IMR-90 (cell line): Measurements from ENCODE around the gene RBM34. TPM values are rescaled to one million over a fixed set of nuclear protein-coding genes. Genes with fewer than 3 reads are reported as not detected.
"Not testable (repeated sequence)": the region's sequence is repeated elsewhere in the genome, so short reads cannot be mapped to it uniquely, and the experiment has no call there.

Experiments
- ATAC-seq: fragments of 200-7000 bp; cut with Tn5 transposase; 2 replicates; pipeline ENCODE4 v1.9.1; 2020; ENCODE audit warnings: low read depth, mild to moderate bottlenecking, moderate library complexity
- BruUV-seq: library from RNA; stranded (reverse); fragments of 400-500 nt; replicated peaks from 2 replicates; lab custom pipeline; 2021; lab: Mats Ljungman, UMichigan
- CTCF ChIA-PET: fragments of 300-600 bp; formaldehyde crosslinking; extraction: SDS; loops from one replicate; lab custom pipeline; 2021; ENCODE audit warnings: antibody characterized with exemption; lab: Yijun Ruan, JAX
- POLR2A ChIA-PET: fragments of 300-600 bp; sonication (Branson Sonifier 250); formaldehyde crosslinking; loops from one replicate; lab custom pipeline; 2022; ENCODE audit warnings: antibody characterized with exemption; ENCODE audit not compliant: unreplicated experiment; lab: Charles Lee
- DNase-seq: peaks from one replicate; pipeline ENCODE4 v3.0.0; 2013
- H2AFZ ChIP-seq: replicated peaks from 2 replicates; pipeline ENCODE3; 2013; ENCODE audit warnings: low read length, mild to moderate bottlenecking; ENCODE audit not compliant: poor library complexity
- H2AK5ac ChIP-seq: 2 replicates; pipeline ENCODE4 v1.6.1; 2013; ENCODE audit warnings: low read depth, low read length, inconsistent platforms
- H2AK9ac ChIP-seq: replicated peaks from 2 replicates; pipeline ENCODE3; 2013; ENCODE audit warnings: mild to moderate bottlenecking, low read depth, low read length, moderate library complexity; ENCODE audit not compliant: poor library complexity
- H2BK120ac ChIP-seq: 2 replicates; pipeline ENCODE4 v1.6.1; 2013; ENCODE audit warnings: low read depth, low read length, inconsistent platforms
- H2BK15ac ChIP-seq: 3 replicates; pipeline ENCODE4 v1.6.1; 2013; ENCODE audit warnings: low read depth, low read length, inconsistent platforms
- H2BK20ac ChIP-seq: 2 replicates; pipeline ENCODE4 v1.6.1; 2013; ENCODE audit warnings: low read depth, mild to moderate bottlenecking, inconsistent platforms, low read length, moderate library complexity
- H2BK5ac ChIP-seq: 2 replicates; pipeline ENCODE4 v1.6.1; 2013; ENCODE audit warnings: mild to moderate bottlenecking, low read depth, low read length, inconsistent platforms; ENCODE audit not compliant: poor library complexity, severe bottlenecking
- H3K14ac ChIP-seq: replicated peaks from 2 replicates; pipeline ENCODE4 v1.6.1; 2013; ENCODE audit warnings: low read depth, low read length, inconsistent platforms
- H3K18ac ChIP-seq: 2 replicates; pipeline ENCODE4 v1.6.1; 2013; ENCODE audit warnings: low read depth, low read length, control low read depth
- H3K23ac ChIP-seq: 2 replicates; pipeline ENCODE4 v1.6.1; 2013; ENCODE audit warnings: low read depth, low read length, inconsistent platforms
- H3K27ac ChIP-seq: 2 replicates; pipeline ENCODE4 v1.5.1; 2013; ENCODE audit warnings: mild to moderate bottlenecking, control low read depth, low read length; ENCODE audit not compliant: insufficient read depth
- H3K27me3 ChIP-seq: 2 replicates; pipeline ENCODE4 v1.6.1; 2013; ENCODE audit warnings: low read length; ENCODE audit not compliant: control insufficient read depth, insufficient read depth
- H3K36me3 ChIP-seq: 2 replicates; pipeline ENCODE4 v1.6.1; 2013; ENCODE audit warnings: low read length, mixed read lengths; ENCODE audit not compliant: control insufficient read depth, insufficient read depth
- H3K4ac ChIP-seq: 2 replicates; pipeline ENCODE4 v1.6.1; 2013; ENCODE audit warnings: low read depth, low read length, inconsistent platforms
- H3K4me1 ChIP-seq: 2 replicates; pipeline ENCODE4 v1.6.1; 2013; ENCODE audit warnings: low read length, mixed read lengths; ENCODE audit not compliant: control insufficient read depth, insufficient read depth
- H3K4me2 ChIP-seq: 2 replicates; pipeline ENCODE4 v1.6.1; 2013; ENCODE audit warnings: low read depth, mild to moderate bottlenecking, control low read depth, low read length, moderate library complexity
- H3K4me3 ChIP-seq: 2 replicates; pipeline ENCODE4 v1.5.1; 2013; ENCODE audit warnings: low read depth, mild to moderate bottlenecking, control low read depth, low read length, moderate library complexity; ENCODE audit not compliant: insufficient read depth
- H3K56ac ChIP-seq: 2 replicates; pipeline ENCODE4 v1.6.1; 2013; ENCODE audit warnings: low read length, inconsistent platforms; ENCODE audit not compliant: insufficient read depth; ENCODE audit errors: extremely low read depth
- H3K79me1 ChIP-seq, 2 experiments: 2 replicates each; pipeline ENCODE4 v1.6.1; 2013; ENCODE audit warnings: low read length in 2 of 2, inconsistent platforms in 1 of 2, low read depth in 1 of 2
- H3K9ac ChIP-seq: 2 replicates; pipeline ENCODE4 v1.6.1; 2013; ENCODE audit warnings: low read depth, low read length, control low read depth
- H3K9me1 ChIP-seq: 2 replicates; pipeline ENCODE4 v1.6.1; 2013; ENCODE audit warnings: low read length, inconsistent platforms; ENCODE audit not compliant: insufficient read depth
- H3K9me3 ChIP-seq: 2 replicates; pipeline ENCODE4 v1.6.1; 2013; ENCODE audit warnings: low read length; ENCODE audit not compliant: control insufficient read depth, insufficient read depth
- H4K20me1 ChIP-seq: 2 replicates; pipeline ENCODE4 v1.6.1; 2013; ENCODE audit warnings: low read length, inconsistent platforms; ENCODE audit not compliant: insufficient read depth
- H4K5ac ChIP-seq: 2 replicates; pipeline ENCODE4 v1.6.1; 2013; ENCODE audit warnings: mild to moderate bottlenecking, low read depth, low read length, control low read depth
- H4K8ac ChIP-seq, 2 experiments: 2 replicates each; pipeline ENCODE4 v1.6.1; 2013; ENCODE audit warnings: low read depth in 2 of 2, low read length in 2 of 2, control low read depth in 1 of 2, inconsistent platforms in 1 of 2
- H4K91ac ChIP-seq: 2 replicates; pipeline ENCODE4 v1.6.1; 2013; ENCODE audit warnings: low read depth, low read length, inconsistent platforms; ENCODE audit not compliant: insufficient read depth
- WGBS, 2 experiments: methylation state at CpG; one replicate each; pipeline versions ENCODE4 v1.1.5 to v1.1.7; 2013; ENCODE audit warnings: missing lambda C conversion rate in 2 of 2; ENCODE audit not compliant: insufficient read length in 1 of 2; ENCODE audit errors: extremely low coverage in 2 of 2; 5-methylcytosine and 5-hydroxymethylcytosine counted together
- dilution Hi-C: fragments of 300-500 bp; cut with HindIII; formaldehyde crosslinking; loops from one replicate; pipeline ENCODE4 v1.14.3; 2018; ENCODE audit warnings: low sequenced_read_pairs; ENCODE audit not compliant: unreplicated experiment
- in situ Hi-C: fragments of 300-500 bp; cut with MboI; formaldehyde crosslinking; loops from 3 replicates; pipeline ENCODE4 v1.14.3; 2019; ENCODE audit warnings: low sequenced_read_pairs, inconsistent platforms, mixed read lengths
- intact Hi-C: fragments of 100-400 bp; cut with micrococcal nuclease; formaldehyde crosslinking; loops from 2 replicates; pipeline ENCODE4 v1.10.0; 2022
- microRNA-seq, 2 experiments: library from miRNA; stranded (forward) in 1 of 2; unstranded in 1 of 2; fragments of 10-50 nt in 1 of 2; fragments of <30 nt in 1 of 2; gene quantifications in 1 of 2; microRNA quantifications in 1 of 2; one replicate each; pipeline versions ENCODE3 to v1.1.0; 2013 to 2020; ENCODE audit not compliant: insufficient read depth in 1 of 2, insufficient read length in 1 of 2, unreplicated experiment in 1 of 2
- polyA plus RNA-seq, 3 experiments: library from polyadenylated mRNA; depleted of rRNA; stranded (reverse); fragments of >200 nt; gene quantifications; 2 replicates each; pipeline ENCODE4 v1.2.3, GENCODE V29; 2012; ENCODE audit warnings: low replicate concordance in 1 of 3
- small RNA-seq, 5 experiments: library from RNA; depleted of rRNA; stranded (forward); fragments of <200 nt; gene quantifications; one replicate each; pipeline ENCODE3, GENCODE V24; 2012
- total RNA-seq: library from RNA; depleted of rRNA; stranded (reverse); fragments of >200 nt; gene quantifications from 2 replicates; pipeline ENCODE4 v1.2.3, GENCODE V29; 2012; rRNA removed

The RBM34 gene
- total and polyA plus RNA-seq, 2 of the 4 experiments (the other 2 are of a cell fraction): 28.7 to 34.0 TPM

DNA sequence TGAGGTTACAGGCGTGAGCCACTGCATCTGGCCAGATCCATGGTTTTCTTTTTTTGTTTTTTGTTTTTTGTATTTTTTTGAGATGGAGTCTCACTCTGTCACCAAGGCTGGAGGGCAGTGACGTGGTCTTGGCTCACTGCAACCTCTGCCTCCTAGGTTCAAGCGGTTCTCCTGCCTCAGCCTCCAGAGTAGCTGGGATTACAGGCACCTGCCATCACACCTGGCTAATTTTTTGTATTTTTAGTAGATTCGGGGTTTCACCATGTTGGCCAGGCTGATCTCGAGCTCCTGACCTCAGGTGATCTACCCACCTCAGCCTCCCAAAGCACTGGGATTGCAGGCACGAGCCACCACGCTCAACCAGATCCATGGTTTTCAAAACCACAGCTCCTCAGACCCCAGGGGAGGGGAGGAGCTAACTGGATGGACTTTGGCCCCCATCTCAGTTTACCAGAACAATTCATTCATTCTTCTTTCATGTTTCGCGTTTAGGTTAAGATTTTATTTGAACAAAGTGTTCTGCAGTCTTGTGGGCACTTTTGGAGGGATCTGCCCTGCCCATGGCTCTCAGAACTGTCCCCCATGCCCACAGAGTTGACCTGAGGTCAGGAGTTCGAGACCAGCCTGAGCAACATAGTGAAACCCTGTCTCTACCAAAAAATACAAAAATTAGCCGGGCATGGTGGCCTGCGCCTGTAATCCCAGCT is 75.5 kb downstream of the RBM34 start:
- intact Hi-C loops, H3K4me2 ChIP-seq, H3K14ac ChIP-seq, H3K4me1 ChIP-seq, H3K27me3 ChIP-seq, H3K23ac ChIP-seq, POLR2A ChIA-PET, H2AK9ac ChIP-seq, BruUV-seq, ATAC-seq, H4K8ac ChIP-seq, H2AFZ ChIP-seq, H2BK5ac ChIP-seq, H4K91ac ChIP-seq, H3K56ac ChIP-seq, H2BK20ac ChIP-seq, H3K9ac ChIP-seq, H2BK15ac ChIP-seq, DNase-seq, H3K9me1 ChIP-seq, CTCF ChIA-PET, H3K18ac ChIP-seq, H3K79me1 ChIP-seq, H3K27ac ChIP-seq, H3K4me3 ChIP-seq, H3K9me3 ChIP-seq, H4K20me1 ChIP-seq, H4K5ac ChIP-seq, H3K36me3 ChIP-seq, dilution Hi-C loops: not testable (repeated sequence)
- Histone ChIP-seq H3K4ac (peak overlapping the region; percentile 22; the same call in 1 of the 2 replicates), H2BK120ac (peak overlapping the region; percentile 32; the same call in 1 of the 2 replicates), H2AK5ac (peak overlapping the region; percentile 14; the same call in 1 of the 2 replicates)
- in situ Hi-C loops: loop anchor here (25.0 kb wide), 1 partner anchor 223 kb away; no protein-coding TSS in a partner anchor
- 57% methylated on average over 1 of the region's 12 CpGs; no CpG with 5 or more reads in 1 of the 2 experiments for WGBS, 2 experiments

Small RNA genes within 50 kb of the gene (microRNA-seq; reads per million reads assigned to microRNA genes)
- gene AL732292.1 (ENCODE audit: insufficient read depth, insufficient read length) (not detected), gene MIR4753 (ENCODE audit: insufficient read depth in 1 of 2, insufficient read length in 1 of 2, unreplicated experiment in 1 of 2) (1.1 to 2.1 reads per million in 2 experiments), gene SNORA14B (ENCODE audit: insufficient read depth, insufficient read length) (not detected)

Small RNA genes within 50 kb of the gene (small RNA-seq; reads per million reads assigned to genes)
- 0 reads per million in 5 experiments for gene AL732292.1
- 0 to 1.7 (median 0.33) reads per million in 5 experiments for gene MIR4753
- 1.2 to 256 (median 7.3) reads per million in 5 experiments for gene SNORA14B

Other genes starting within 250 kb of the RBM34 start
- 75.3 and 135 TPM in 2 replicates for gene TOMM20, start 32.4 kb downstream of the RBM34 start, total RNA-seq
- gene TOMM20, start 32.4 kb downstream of the RBM34 start, polyA plus RNA-seq (2012; rRNA removed): 70.5 and 84.4 TPM in 2 replicates
- 16.0 and 23.9 TPM in 2 replicates for gene ARID4B, start 166.9 kb upstream of the RBM34 start, total RNA-seq
- 7.0 and 8.5 TPM in 2 replicates for gene ARID4B, start 166.9 kb upstream of the RBM34 start, polyA plus RNA-seq (2012; rRNA removed)
- gene GGPS1, start 167.3 kb upstream of the RBM34 start, total RNA-seq: 21.5 and 23.1 TPM in 2 replicates
- 11.9 and 16.4 TPM in 2 replicates for gene GGPS1, start 167.3 kb upstream of the RBM34 start, polyA plus RNA-seq (2012; rRNA removed)
- gene TBCE, start 206.2 kb upstream of the RBM34 start, total RNA-seq: 26.7 and 33.1 TPM in 2 replicates
- 21.6 and 25.3 TPM in 2 replicates for gene TBCE, start 206.2 kb upstream of the RBM34 start, polyA plus RNA-seq (2012; rRNA removed)